ENCODE results near the gene ZNF213.
"Not testable (repeated sequence)": the region's sequence is repeated elsewhere in the genome, so short reads cannot be mapped to it uniquely, and the experiment has no call there.

The ZNF213 gene

GRCh38 chr16:3149630-3150345, 15.0 kb downstream of the ZNF213 start:
- no peak for DNase-seq

- DNase-seq, result peak; percentile 91
Measured at GRCh38 chr16:3150346-3151218, 15.8 kb downstream of the ZNF213 start.

- no peak for DNase-seq
Measured at GRCh38 chr16:3152027-3152276, 17.1 kb downstream of the ZNF213 start.

GRCh38 chr16:3152277-3152990, 17.6 kb downstream of the ZNF213 start:
- DNase-seq, result no peak

- no peak for DNase-seq
Measured at GRCh38 chr16:3152991-3153368, 18.2 kb downstream of the ZNF213 start.

- DNase-seq, result no peak
Measured at GRCh38 chr16:3155181-3155580, 20.4 kb downstream of the ZNF213 start.

- DNase-seq, result no peak
Measured at GRCh38 chr16:3155972-3156371, 21.1 kb downstream of the ZNF213 start.

- DNase-seq, result peak; percentile 55
Measured at GRCh38 chr16:3157229-3158025, 22.6 kb downstream of the ZNF213 start.

- DNase-seq, result no peak
Measured at GRCh38 chr16:3158026-3158509, 23.2 kb downstream of the ZNF213 start.

GRCh38 chr16:3158510-3159314, 23.9 kb downstream of the ZNF213 start:
- DNase-seq, result peak; percentile 89

GRCh38 chr16:3161235-3162018, 26.6 kb downstream of the ZNF213 start:
- no peak for DNase-seq

GRCh38 chr16:3164121-3164991, 29.5 kb downstream of the ZNF213 start:
- DNase-seq, result no peak

- DNase-seq, result no peak
Measured at GRCh38 chr16:3165111-3165822, 30.4 kb downstream of the ZNF213 start.

GRCh38 chr16:3166505-3166886, 31.7 kb downstream of the ZNF213 start:
- no peak for DNase-seq

GRCh38 chr16:3168729-3169128, 33.9 kb downstream of the ZNF213 start:
- not testable (repeated sequence) for DNase-seq

GRCh38 chr16:3170440-3171180, 35.8 kb downstream of the ZNF213 start:
- DNase-seq, result no peak

- peak; percentile 52 for DNase-seq
Measured at GRCh38 chr16:3171181-3171854, 36.5 kb downstream of the ZNF213 start.
